GM19438 (cell line): ENCODE results near the gene METTL24.

Source experiments
- ATAC-seq: cut with Tn5 transposase; IDR thresholded peaks from one replicate; pipeline ENCODE4 v1.9.1; 2021; ENCODE audit warnings: low read depth; ENCODE audit not compliant: unreplicated experiment

METTL24 gene

GRCh38 chr6:110211753-110212152 is 146.4 kb downstream of the METTL24 start:
- no peak for ATAC-seq

- no peak for ATAC-seq
Observed at GRCh38 chr6:110207652-110208051, 150.5 kb downstream of the METTL24 start.

GRCh38 chr6:110201151-110201884 is 156.8 kb downstream of the METTL24 start:
- ATAC-seq = no peak

- ATAC-seq = no peak
Observed at GRCh38 chr6:110198561-110198960, 159.6 kb downstream of the METTL24 start.

GRCh38 chr6:110196874-110197273 is 161.3 kb downstream of the METTL24 start:
- no peak for ATAC-seq

- ATAC-seq = no peak
Observed at GRCh38 chr6:110195639-110196038, 162.5 kb downstream of the METTL24 start.
